ENCODE results near the gene UNC80.

- TF ChIP-seq, protein P1, sequence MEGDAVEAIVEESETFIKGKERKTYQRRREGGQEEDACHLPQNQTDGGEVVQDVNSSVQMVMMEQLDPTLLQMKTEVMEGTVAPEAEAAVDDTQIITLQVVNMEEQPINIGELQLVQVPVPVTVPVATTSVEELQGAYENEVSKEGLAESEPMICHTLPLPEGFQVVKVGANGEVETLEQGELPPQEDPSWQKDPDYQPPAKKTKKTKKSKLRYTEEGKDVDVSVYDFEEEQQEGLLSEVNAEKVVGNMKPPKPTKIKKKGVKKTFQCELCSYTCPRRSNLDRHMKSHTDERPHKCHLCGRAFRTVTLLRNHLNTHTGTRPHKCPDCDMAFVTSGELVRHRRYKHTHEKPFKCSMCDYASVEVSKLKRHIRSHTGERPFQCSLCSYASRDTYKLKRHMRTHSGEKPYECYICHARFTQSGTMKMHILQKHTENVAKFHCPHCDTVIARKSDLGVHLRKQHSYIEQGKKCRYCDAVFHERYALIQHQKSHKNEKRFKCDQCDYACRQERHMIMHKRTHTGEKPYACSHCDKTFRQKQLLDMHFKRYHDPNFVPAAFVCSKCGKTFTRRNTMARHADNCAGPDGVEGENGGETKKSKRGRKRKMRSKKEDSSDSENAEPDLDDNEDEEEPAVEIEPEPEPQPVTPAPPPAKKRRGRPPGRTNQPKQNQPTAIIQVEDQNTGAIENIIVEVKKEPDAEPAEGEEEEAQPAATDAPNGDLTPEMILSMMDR (IDR thresholded peaks at IDR 0.05; ENCODE audit: poor library complexity): no peak
- TF ChIP-seq EZH2phosphoT487 (IDR thresholded peaks at IDR 0.05; ENCODE audit: low read depth, severe bottlenecking, unreplicated experiment): no peak
Measured at GRCh38 chr2:210007895-210008294, 236.3 kb downstream of the UNC80 start.

Data from hepatocyte (in vitro differentiated cells).